Retinal pigment epithelial cell (primary cell): ENCODE data around the gene BUD23.

Source experiments
- DNase-seq: peaks from one replicate; pipeline ENCODE4 v3.0.0-alpha.2; 2010; ENCODE audit warnings: low read depth
- H3K4me3 ChIP-seq: 2 replicates; pipeline ENCODE4 v1.5.1; 2011; ENCODE audit warnings: mild to moderate bottlenecking, low read length, control low read depth, moderate library complexity
- CTCF ChIP-seq: conservative IDR thresholded peaks from 2 replicates; pipeline ENCODE4 v1.5.1; 2011; ENCODE audit warnings: low read depth, low read length, control low read depth, inconsistent platforms

The BUD23 gene

GRCh38 chr7:73645643-73646174, 37.7 kb upstream of the BUD23 start:
- no peak for TF ChIP-seq CTCF
- H3K4me3 ChIP-seq, result no peak overlapping the region
- DNase-seq, result no peak

- no peak overlapping the region for H3K4me3 ChIP-seq
- TF ChIP-seq CTCF, result no peak
- no peak for DNase-seq
Observed at GRCh38 chr7:73646785-73647724, 36.3 kb upstream of the BUD23 start.

GRCh38 chr7:73647725-73648592, 35.4 kb upstream of the BUD23 start:
- DNase-seq, result no peak
- no peak for TF ChIP-seq CTCF
- H3K4me3 ChIP-seq, result peak overlapping the region; percentile 22

- no peak for TF ChIP-seq CTCF
- H3K4me3 ChIP-seq, result no peak overlapping the region
- DNase-seq, result no peak
Observed at GRCh38 chr7:73648593-73649332, 34.6 kb upstream of the BUD23 start.

GRCh38 chr7:73649576-73649975, 33.8 kb upstream of the BUD23 start:
- TF ChIP-seq CTCF, result no peak
- DNase-seq, result no peak
- H3K4me3 ChIP-seq, result no peak overlapping the region

GRCh38 chr7:73650524-73650923, 32.9 kb upstream of the BUD23 start:
- H3K4me3 ChIP-seq, result no peak overlapping the region
- DNase-seq, result no peak
- TF ChIP-seq CTCF, result no peak
